Activated CD4-positive, alpha-beta T cell treated with anti-CD3 and anti-CD28 coated beads, Interleukin-2, amount 50 U/mL, for 1 hour (primary cell): ENCODE results near the gene CDKN2AIP.
"Not testable (repeated sequence)": the region's sequence is repeated elsewhere in the genome, so short reads cannot be mapped to it uniquely, and the experiment has no call there.

Source experiments
- DNase-seq: peaks from one replicate; pipeline ENCODE4 v3.0.0-alpha.2; 2020

CDKN2AIP gene

GRCh38 chr4:183455431-183456195 is 11.2 kb downstream of the CDKN2AIP start:
- DNase-seq = no peak

- no peak for DNase-seq
These were observed 13.6 kb downstream of the CDKN2AIP start for GRCh38 chr4:183458005-183458404.

- not testable (repeated sequence) for DNase-seq
These were observed 19.6 kb downstream of the CDKN2AIP start for GRCh38 chr4:183463903-183464619.

- DNase-seq = not testable (repeated sequence)
These were observed 21.4 kb downstream of the CDKN2AIP start for GRCh38 chr4:183465879-183466278.

- DNase-seq = no peak
These were observed 22.8 kb downstream of the CDKN2AIP start for GRCh38 chr4:183467246-183467645.

GRCh38 chr4:183468210-183469095 is 24.0 kb downstream of the CDKN2AIP start:
- no peak for DNase-seq

- no peak for DNase-seq
These were observed 24.8 kb downstream of the CDKN2AIP start for GRCh38 chr4:183469285-183469684.

- no peak for DNase-seq
These were observed 25.5 kb downstream of the CDKN2AIP start for GRCh38 chr4:183469936-183470335.

GRCh38 chr4:183470821-183471220 is 26.4 kb downstream of the CDKN2AIP start:
- DNase-seq = no peak

- DNase-seq = peak; percentile 88
These were observed 27.7 kb downstream of the CDKN2AIP start for GRCh38 chr4:183471946-183472708.

GRCh38 chr4:183478123-183478522 is 33.7 kb downstream of the CDKN2AIP start:
- DNase-seq = no peak

GRCh38 chr4:183478926-183479325 is 34.5 kb downstream of the CDKN2AIP start:
- DNase-seq = no peak

GRCh38 chr4:183482515-183483095 is 38.2 kb downstream of the CDKN2AIP start:
- DNase-seq = not testable (repeated sequence)

- DNase-seq = no peak
These were observed 39.6 kb downstream of the CDKN2AIP start for GRCh38 chr4:183483997-183484396.

- no peak for DNase-seq
These were observed 41.1 kb downstream of the CDKN2AIP start for GRCh38 chr4:183485411-183486160.

- no peak for DNase-seq
These were observed 48.4 kb downstream of the CDKN2AIP start for GRCh38 chr4:183492791-183493222.

- no peak for DNase-seq
These were observed 48.8 kb downstream of the CDKN2AIP start for GRCh38 chr4:183493246-183493645.

GRCh38 chr4:183495184-183495583 is 50.7 kb downstream of the CDKN2AIP start:
- DNase-seq = no peak
